ENCODE measurements around the gene FGF9. TPM values are rescaled to one million over a fixed set of nuclear protein-coding genes. Genes with fewer than 3 reads are reported as not detected.

FGF9 gene
- total and polyA plus RNA-seq, 8 donors = 0.14 to 2.2 (median 0.27) TPM; not detected in 2

- Histone ChIP-seq H3K27me3 (peaks cover 0 to 54% (median 0%) of the 10 kb centered on the region in 3 donors), H3K4me3 (no peak overlapping the region), H3K9me3 (peaks cover 0 to 5% (median 5%) of the 10 kb centered on the region in 4 donors), H3K4me1 (no peaks in the 10 kb centered on the region), H3K27ac (no peak overlapping the region), H3K36me3 (no peaks in the 10 kb centered on the region)
- intact Hi-C loops (cut with DNase I; ENCODE audit: low total_unique reads) = no loop called here
- peak in 1 of 2 donors; percentile 40 for DNase-seq
- 73 to 79% (median 75%) methylated on average over 4 of the region's 4 CpGs for WGBS, 5 donors
- no peak for TF ChIP-seq POLR2AphosphoS5 (IDR thresholded peaks at IDR 0.05)
- TF ChIP-seq EP300 (IDR thresholded peaks at IDR 0.05) = no peak
- no peak for TF ChIP-seq POLR2A (IDR thresholded peaks at IDR 0.05)
- no peak for TF ChIP-seq CTCF (IDR thresholded peaks at IDR 0.05)
Measured at GRCh38 chr13:21663197-21663596, 7.7 kb upstream of the FGF9 start.

GRCh38 chr13:21668732-21669275 is 2.1 kb upstream of the FGF9 start:
- H3K36me3 ChIP-seq = no peaks in the 10 kb centered on the region
- peaks cover 36 to 53% (median 51%) of the 10 kb centered on the region in 4 donors for H3K4me1 ChIP-seq
- DNase-seq = peak in 1 of 2 donors; percentile 48
- peaks cover 0 to 82% (median 36%) of the 10 kb centered on the region in 3 donors for H3K27me3 ChIP-seq
- H3K27ac ChIP-seq = peak overlapping the region in 3 of 5 donors; percentile 43 to 71 (median 65)
- peak overlapping the region; percentile 56 to 91 (median 72) for H3K4me3 ChIP-seq
- no peaks in the 10 kb centered on the region for H3K9me3 ChIP-seq
- TF ChIP-seq EP300 (IDR thresholded peaks at IDR 0.05) (no peak), POLR2A (IDR thresholded peaks at IDR 0.05) (no peak), CTCF (IDR thresholded peaks at IDR 0.05) (no peak), POLR2AphosphoS5 (IDR thresholded peaks at IDR 0.05) (no peak)
- intact Hi-C loops (cut with DNase I; ENCODE audit: low total_unique reads) = no loop called here
- WGBS, 5 donors = 15 to 27% (median 20%) methylated on average over 23 of the region's 23 CpGs

- WGBS, 5 donors = 0% methylated on average over 36 to 70 of the region's 70 CpGs
- no peaks in the 10 kb centered on the region for H3K36me3 ChIP-seq
- H3K27ac ChIP-seq = peak overlapping the region in 4 of 5 donors; percentile 43 to 71 (median 57)
- H3K9me3 ChIP-seq = no peaks in the 10 kb centered on the region
- DNase-seq = peak; percentile 48 to 87
- no peak for TF ChIP-seq EP300 (IDR thresholded peaks at IDR 0.05)
- TF ChIP-seq POLR2AphosphoS5 (IDR thresholded peaks at IDR 0.05) = no peak
- no peak for TF ChIP-seq POLR2A (IDR thresholded peaks at IDR 0.05)
- no peak for TF ChIP-seq CTCF (IDR thresholded peaks at IDR 0.05)
- H3K27me3 ChIP-seq = peaks cover 3 to 88% (median 51%) of the 10 kb centered on the region in 3 donors
- peak overlapping the region; percentile 56 to 91 (median 72) for H3K4me3 ChIP-seq
- intact Hi-C loops (cut with DNase I; ENCODE audit: low total_unique reads) = no loop called here
- H3K4me1 ChIP-seq = peaks cover 48 to 67% (median 66%) of the 10 kb centered on the region in 4 donors
Measured at GRCh38 chr13:21670006-21670882, 629 bp upstream of the FGF9 start.

GRCh38 chr13:21671620-21672286 is 880 bp downstream of the FGF9 start:
- WGBS, 5 donors = 1 to 4% (median 2%) methylated on average over 14 to 15 of the region's 15 CpGs
- Histone ChIP-seq H3K4me1 (peaks cover 52 to 76% (median 74%) of the 10 kb centered on the region in 4 donors), H3K27ac (peak overlapping the region in 1 of 5 donors; percentile 71), H3K36me3 (no peaks in the 10 kb centered on the region), H3K4me3 (peak overlapping the region; percentile 56 to 91 (median 72)), H3K9me3 (no peaks in the 10 kb centered on the region), H3K27me3 (peaks cover 3 to 93% (median 56%) of the 10 kb centered on the region in 3 donors)
- intact Hi-C loops (cut with DNase I; ENCODE audit: low total_unique reads) = no loop called here
- TF ChIP-seq POLR2A (IDR thresholded peaks at IDR 0.05) (no peak), CTCF (IDR thresholded peaks at IDR 0.05) (no peak), POLR2AphosphoS5 (IDR thresholded peaks at IDR 0.05) (no peak), EP300 (IDR thresholded peaks at IDR 0.05) (no peak)
- DNase-seq = peak in 1 of 2 donors; percentile 28

Measured in stomach (tissue), 9 donors.